ENCODE results near the gene FAM174A. TPM values are rescaled to one million over a fixed set of nuclear protein-coding genes. Genes with fewer than 3 reads are reported as not detected.

Gene FAM174A
- total and polyA plus RNA-seq, 9 of the 15 experiments (the other 6 are each of a cell fraction or from before 2014, with no cell fraction given), result 0.14 to 2.9 (median 1.2) TPM

DNA sequence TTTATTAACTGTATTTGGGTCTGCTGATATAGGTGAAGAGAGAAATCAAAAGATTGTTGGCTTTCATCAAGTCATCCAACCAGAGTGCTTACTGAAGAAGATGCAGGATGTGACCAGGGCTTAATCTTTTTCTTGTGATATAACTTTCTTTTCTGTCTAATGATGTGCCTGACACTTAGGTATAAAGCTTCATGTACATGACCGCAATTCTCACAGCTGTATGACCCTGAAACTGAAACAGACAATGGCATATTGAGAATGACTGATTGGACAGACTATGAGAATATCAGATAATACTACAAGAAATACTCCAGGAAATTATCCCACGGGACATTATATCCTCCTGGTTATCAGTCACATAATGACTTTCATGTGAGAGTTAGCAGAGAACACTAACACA lies 32.5 kb upstream of the FAM174A start:
- in situ Hi-C loops (cut with MboI) (no loop called here), intact Hi-C loops (cut with micrococcal nuclease) (no loop called here)
- no peaks in the 10 kb centered on the region for H3K4me1 ChIP-seq (replicated peaks in 1 of 2; ENCODE audit: control insufficient read depth in 2 of 2, insufficient read depth in 2 of 2, low read length in 2 of 2)
- no peaks in the 10 kb centered on the region for H3K79me2 ChIP-seq (ENCODE audit: control insufficient read depth, insufficient read depth, low read length)
- no peak overlapping the region for H2AFZ ChIP-seq (ENCODE audit: low read depth, low read length)
- no peak overlapping the region for H3K9ac ChIP-seq (ENCODE audit: insufficient read depth in 1 of 2, low read depth in 2 of 2, low read length in 2 of 2)
- H4K20me1 ChIP-seq (replicated peaks; ENCODE audit: control insufficient read depth, insufficient read depth, low read length), result no peaks in the 10 kb centered on the region
- H3K27ac ChIP-seq (ENCODE audit: extremely low read depth, low read depth, low read length), result no peak overlapping the region
- no peaks in the 10 kb centered on the region for H3K9me3 ChIP-seq (replicated peaks; ENCODE audit: control insufficient read depth, insufficient read depth, low read depth, low read length)
- H3K4me2 ChIP-seq (ENCODE audit: insufficient read depth, low read length), result no peak overlapping the region
- no peak for ATAC-seq
- no TSS peak for BruUV-seq (replicated peaks)
- no peaks in the 10 kb centered on the region for H3K27me3 ChIP-seq (ENCODE audit: control insufficient read depth in 2 of 2, insufficient read depth in 2 of 2, low read length in 2 of 2)
- ChIA-PET CTCF (ENCODE audit: low intra/inter-chr PET ratio) (no interaction called here), POLR2A (no interaction called here)
- FAIRE-seq, result no peak
- H3K9me1 ChIP-seq (ENCODE audit: control insufficient read depth, insufficient read depth, low read length), result no peaks in the 10 kb centered on the region
- 0% methylated on average over 2 of the region's 2 CpGs for WGBS (ENCODE audit: insufficient coverage, low coverage, missing lambda C conversion rate)
- H3K36me3 ChIP-seq (ENCODE audit: control insufficient read depth, insufficient read depth, low read length), result no peaks in the 10 kb centered on the region
- H3K4me3 ChIP-seq, result no peak overlapping the region
- TF ChIP-seq YY1 (IDR thresholded peaks at IDR 0.05; ENCODE audit: borderline replicate concordance in 1 of 3, control insufficient read depth in 1 of 3, extremely low read depth in 1 of 3, insufficient read depth in 3 of 3, insufficient read length in 1 of 3, insufficient replicate concordance in 2 of 3, low read depth in 1 of 3, low read length in 2 of 3), result no peak
- DNase-seq (ENCODE audit: extremely low read depth in 1 of 4, low spot score in 3 of 4), result no peak

DNA sequence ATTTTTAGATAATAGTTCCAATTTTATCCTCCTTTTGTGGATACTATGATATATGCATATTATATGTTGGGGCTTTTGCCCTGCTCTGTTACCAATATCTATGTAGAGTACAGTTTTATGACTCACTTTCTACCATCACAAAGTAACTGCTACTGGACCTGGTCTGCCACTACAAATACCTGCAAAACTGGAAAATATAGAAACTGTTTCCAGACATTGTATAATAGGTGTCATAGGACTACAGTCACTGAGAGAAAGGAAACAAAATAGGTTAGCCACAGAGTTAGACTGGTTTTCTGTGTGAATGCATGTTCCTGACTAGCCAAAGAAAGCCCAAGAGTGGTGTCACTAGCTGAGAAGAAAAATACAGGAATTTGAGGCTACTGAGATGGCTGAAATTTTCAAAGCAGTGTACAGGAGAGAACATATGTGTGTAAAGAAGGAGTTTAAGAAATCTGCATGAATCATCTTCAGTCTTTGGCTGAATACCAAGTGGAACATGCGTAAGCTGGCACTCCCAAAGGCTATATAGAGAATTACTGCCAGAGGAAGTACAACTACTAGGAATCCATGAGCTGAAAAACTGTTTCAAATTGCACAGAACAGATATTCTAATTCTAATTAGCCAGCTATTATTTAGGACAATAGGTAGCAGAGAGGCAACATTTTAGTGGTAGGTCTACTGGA lies 29.0 kb upstream of the FAM174A start:
- no peaks in the 10 kb centered on the region for H4K20me1 ChIP-seq (replicated peaks; ENCODE audit: control insufficient read depth, insufficient read depth, low read length)
- DNase-seq (ENCODE audit: extremely low read depth in 1 of 4, low spot score in 3 of 4) (no peak), ATAC-seq (no peak), FAIRE-seq (no peak)
- H3K4me3 ChIP-seq, result no peak overlapping the region
- in situ Hi-C loops (cut with MboI), result no loop called here
- H3K27me3 ChIP-seq (ENCODE audit: control insufficient read depth in 2 of 2, insufficient read depth in 2 of 2, low read length in 2 of 2), result no peaks in the 10 kb centered on the region
- no peak overlapping the region for H3K27ac ChIP-seq (ENCODE audit: extremely low read depth, low read depth, low read length)
- H3K4me1 ChIP-seq (replicated peaks in 1 of 2; ENCODE audit: control insufficient read depth in 2 of 2, insufficient read depth in 2 of 2, low read length in 2 of 2), result no peaks in the 10 kb centered on the region
- no peak overlapping the region for H3K9ac ChIP-seq (ENCODE audit: insufficient read depth in 1 of 2, low read depth in 2 of 2, low read length in 2 of 2)
- no peak overlapping the region for H2AFZ ChIP-seq (ENCODE audit: low read depth, low read length)
- no peaks in the 10 kb centered on the region for H3K9me3 ChIP-seq (replicated peaks; ENCODE audit: control insufficient read depth, insufficient read depth, low read depth, low read length)
- H3K4me2 ChIP-seq (ENCODE audit: insufficient read depth, low read length), result no peak overlapping the region
- ChIA-PET POLR2A (no interaction called here), CTCF (ENCODE audit: low intra/inter-chr PET ratio) (no interaction called here)
- H3K36me3 ChIP-seq (ENCODE audit: control insufficient read depth, insufficient read depth, low read length), result no peaks in the 10 kb centered on the region
- intact Hi-C loops (cut with micrococcal nuclease), result no loop called here
- no peaks in the 10 kb centered on the region for H3K9me1 ChIP-seq (ENCODE audit: control insufficient read depth, insufficient read depth, low read length)
- 0% methylated on average over 1 of the region's 1 CpG for WGBS (ENCODE audit: insufficient coverage, low coverage, missing lambda C conversion rate)
- no peaks in the 10 kb centered on the region for H3K79me2 ChIP-seq (ENCODE audit: control insufficient read depth, insufficient read depth, low read length)
- BruUV-seq (replicated peaks), result no TSS peak
- no peak for TF ChIP-seq KDM5B (IDR thresholded peaks at IDR 0.05; ENCODE audit: insufficient replicate concordance, low read depth, low read length)
- TF ChIP-seq CCAR2 (IDR thresholded peaks at IDR 0.05; ENCODE audit: low read depth, low read length), result no peak
- no peak for TF ChIP-seq ZNF316 (IDR thresholded peaks at IDR 0.05)
- TF ChIP-seq, protein P1, sequence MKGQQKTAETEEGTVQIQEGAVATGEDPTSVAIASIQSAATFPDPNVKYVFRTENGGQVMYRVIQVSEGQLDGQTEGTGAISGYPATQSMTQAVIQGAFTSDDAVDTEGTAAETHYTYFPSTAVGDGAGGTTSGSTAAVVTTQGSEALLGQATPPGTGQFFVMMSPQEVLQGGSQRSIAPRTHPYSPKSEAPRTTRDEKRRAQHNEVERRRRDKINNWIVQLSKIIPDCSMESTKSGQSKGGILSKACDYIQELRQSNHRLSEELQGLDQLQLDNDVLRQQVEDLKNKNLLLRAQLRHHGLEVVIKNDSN (CRISPR knock-in tag; IDR thresholded peaks at IDR 0.05), result no peak
- no peak for TF ChIP-seq NFE2 (IDR thresholded peaks at IDR 0.05; ENCODE audit: low read depth)
- TF ChIP-seq, protein P2, sequence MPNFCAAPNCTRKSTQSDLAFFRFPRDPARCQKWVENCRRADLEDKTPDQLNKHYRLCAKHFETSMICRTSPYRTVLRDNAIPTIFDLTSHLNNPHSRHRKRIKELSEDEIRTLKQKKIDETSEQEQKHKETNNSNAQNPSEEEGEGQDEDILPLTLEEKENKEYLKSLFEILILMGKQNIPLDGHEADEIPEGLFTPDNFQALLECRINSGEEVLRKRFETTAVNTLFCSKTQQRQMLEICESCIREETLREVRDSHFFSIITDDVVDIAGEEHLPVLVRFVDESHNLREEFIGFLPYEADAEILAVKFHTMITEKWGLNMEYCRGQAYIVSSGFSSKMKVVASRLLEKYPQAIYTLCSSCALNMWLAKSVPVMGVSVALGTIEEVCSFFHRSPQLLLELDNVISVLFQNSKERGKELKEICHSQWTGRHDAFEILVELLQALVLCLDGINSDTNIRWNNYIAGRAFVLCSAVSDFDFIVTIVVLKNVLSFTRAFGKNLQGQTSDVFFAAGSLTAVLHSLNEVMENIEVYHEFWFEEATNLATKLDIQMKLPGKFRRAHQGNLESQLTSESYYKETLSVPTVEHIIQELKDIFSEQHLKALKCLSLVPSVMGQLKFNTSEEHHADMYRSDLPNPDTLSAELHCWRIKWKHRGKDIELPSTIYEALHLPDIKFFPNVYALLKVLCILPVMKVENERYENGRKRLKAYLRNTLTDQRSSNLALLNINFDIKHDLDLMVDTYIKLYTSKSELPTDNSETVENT (CRISPR knock-in tag; IDR thresholded peaks at IDR 0.05), result no peak
- no peak for TF ChIP-seq ILF3 (IDR thresholded peaks at IDR 0.05; ENCODE audit: borderline replicate concordance)
